Measurements from ENCODE around the gene TTC28. TPM values are rescaled to one million over a fixed set of nuclear protein-coding genes. Genes with fewer than 3 reads are reported as not detected.

Gene TTC28
- total and polyA plus RNA-seq, 10 of the 15 experiments (the other 5 are each of a cell fraction or from before 2014, with no cell fraction given), result 0.15 to 8.4 (median 1.4) TPM

- TF ChIP-seq CBFB (IDR thresholded peaks at IDR 0.05; ENCODE audit: low read depth), result no peak
- in situ Hi-C loops (cut with MboI), result no loop called here
- intact Hi-C loops (cut with micrococcal nuclease; ENCODE audit: unreplicated experiment), result no loop called here
- no TSS peak for BruUV-seq (replicated peaks)
- Histone ChIP-seq H3K27me3 (replicated peaks in 1 of 2; ENCODE audit: control insufficient read depth in 2 of 2, insufficient read depth in 2 of 2, low read length in 1 of 2) (no peaks in the 10 kb centered on the region), H3K27ac (ENCODE audit: control insufficient read depth, insufficient read depth) (no peak overlapping the region), H4K20me1 (ENCODE audit: control insufficient read depth, insufficient read depth) (no peaks in the 10 kb centered on the region), H3K9ac (ENCODE audit: control insufficient read depth, insufficient read depth, low read length) (no peak overlapping the region), H3K4me1 (ENCODE audit: control insufficient read depth, insufficient read depth, low read length) (no peaks in the 10 kb centered on the region), H3K4me3 (no peak overlapping the region), H3K79me2 (ENCODE audit: control insufficient read depth, insufficient read depth, low read length) (no peaks in the 10 kb centered on the region), H3K4me2 (ENCODE audit: control insufficient read depth, insufficient read depth) (no peak overlapping the region), H2AFZ (ENCODE audit: control insufficient read depth, low read depth, low read length) (no peak overlapping the region), H3K36me3 (ENCODE audit: control insufficient read depth in 2 of 2, insufficient read depth in 2 of 2, low read length in 1 of 2) (peaks cover 0 to 6% of the 10 kb centered on the region in 2 experiments; a peak in 3 of 4 replicates), H3K9me3 (replicated peaks; ENCODE audit: control insufficient read depth, insufficient read depth, low read length) (no peaks in the 10 kb centered on the region)
- ChIA-PET CTCF (interaction anchor here (1.1 kb wide), 1 partner anchor 128 kb away, joined by 3 read pairs; no protein-coding TSS in a partner anchor), RAD21 (ENCODE audit: unreplicated experiment) (no interaction called here), SMC1A (ENCODE audit: uncharacterized antibody, unreplicated experiment) (interaction anchor here (1.7 kb wide), 1 partner anchor 12 kb away, joined by 4 read pairs; the partner anchor contains the start of gene CHEK2), POLR2A (interaction anchor here (1.0 kb wide), 1 partner anchor 43 kb away, joined by 4 read pairs; no protein-coding TSS in a partner anchor)
- WGBS (ENCODE audit: insufficient coverage, insufficient replicate concordance, low lambda C conversion rate, missing lambda C conversion rate), result 73% methylated on average over 10 of the region's 10 CpGs
- no peak for DNase-seq (ENCODE audit: low read depth, low spot score)
- no peak for ATAC-seq
- FAIRE-seq, result no peak
Observed at GRCh38 chr22:28728621-28729313, 49.1 kb upstream of the TTC28 start.

GRCh38 chr22:28728002-28728401 lies 48.4 kb upstream of the TTC28 start:
- no peak for DNase-seq (ENCODE audit: low read depth, low spot score)
- POLR2A ChIA-PET, result interaction anchor here (0.6 kb wide), 1 partner anchor 46 kb away, joined by 6 read pairs; no protein-coding TSS in a partner anchor

More at GRCh38 chr22:28728002-28728401, 48.4 kb upstream of the TTC28 start:
- WGBS (ENCODE audit: insufficient coverage, insufficient replicate concordance, low lambda C conversion rate, missing lambda C conversion rate), result 53% methylated on average over 1 of the region's 1 CpG
- Histone ChIP-seq H3K36me3 (ENCODE audit: control insufficient read depth in 2 of 2, insufficient read depth in 2 of 2, low read length in 1 of 2) (peaks cover 0 to 6% of the 10 kb centered on the region in 2 experiments; a peak in 3 of 4 replicates), H3K79me2 (ENCODE audit: control insufficient read depth, insufficient read depth, low read length) (no peaks in the 10 kb centered on the region), H3K4me2 (ENCODE audit: control insufficient read depth, insufficient read depth) (no peak overlapping the region), H2AFZ (ENCODE audit: control insufficient read depth, low read depth, low read length) (no peak overlapping the region), H4K20me1 (ENCODE audit: control insufficient read depth, insufficient read depth) (no peaks in the 10 kb centered on the region), H3K9me3 (replicated peaks; ENCODE audit: control insufficient read depth, insufficient read depth, low read length) (no peaks in the 10 kb centered on the region), H3K27me3 (replicated peaks in 1 of 2; ENCODE audit: control insufficient read depth in 2 of 2, insufficient read depth in 2 of 2, low read length in 1 of 2) (no peaks in the 10 kb centered on the region), H3K27ac (ENCODE audit: control insufficient read depth, insufficient read depth) (no peak overlapping the region), H3K4me1 (ENCODE audit: control insufficient read depth, insufficient read depth, low read length) (no peaks in the 10 kb centered on the region), H3K4me3 (no peak overlapping the region), H3K9ac (ENCODE audit: control insufficient read depth, insufficient read depth, low read length) (no peak overlapping the region)
- CTCF ChIA-PET, result no interaction called here
- RAD21 ChIA-PET (ENCODE audit: unreplicated experiment), result no interaction called here
- intact Hi-C loops (cut with micrococcal nuclease; ENCODE audit: unreplicated experiment), result no loop called here
- no peak for FAIRE-seq
- in situ Hi-C loops (cut with MboI), result no loop called here
- BruUV-seq (replicated peaks), result no TSS peak
- no peak for ATAC-seq
- TF ChIP-seq RAD21 (IDR thresholded peaks at IDR 0.05; ENCODE audit: insufficient read depth, low read depth, low read length) (no peak), DPF2 (IDR thresholded peaks at IDR 0.05) (no peak), CHD4 (IDR thresholded peaks at IDR 0.05) (no peak), NR2C2 (IDR thresholded peaks at IDR 0.05; ENCODE audit: borderline replicate concordance, control insufficient read depth, insufficient read length, low read depth) (no peak), ZNF24 (IDR thresholded peaks at IDR 0.05) (no peak), IKZF2 (IDR thresholded peaks at IDR 0.05) (no peak)
- SMC1A ChIA-PET (ENCODE audit: uncharacterized antibody, unreplicated experiment), result interaction anchor here (0.6 to 1.7 kb wide), 2 partner anchors 13 to 170 kb away, joined by 4 read pairs; partner anchors contain the start of gene CHEK2

Data from GM12878 (cell line).